GM12892 (cell line): ENCODE measurements around the gene JPH4.

Source experiments
- POLR2A ChIP-seq: IDR thresholded peaks from 2 replicates; pipeline ENCODE4 v1.6.1; 2011; ENCODE audit warnings: low read depth, low read length, control low read depth
- POLR2AphosphoS5 ChIP-seq: IDR thresholded peaks from 2 replicates; pipeline ENCODE4 v1.6.1; 2011; ENCODE audit warnings: low read depth, low read length, control low read depth

DNA sequence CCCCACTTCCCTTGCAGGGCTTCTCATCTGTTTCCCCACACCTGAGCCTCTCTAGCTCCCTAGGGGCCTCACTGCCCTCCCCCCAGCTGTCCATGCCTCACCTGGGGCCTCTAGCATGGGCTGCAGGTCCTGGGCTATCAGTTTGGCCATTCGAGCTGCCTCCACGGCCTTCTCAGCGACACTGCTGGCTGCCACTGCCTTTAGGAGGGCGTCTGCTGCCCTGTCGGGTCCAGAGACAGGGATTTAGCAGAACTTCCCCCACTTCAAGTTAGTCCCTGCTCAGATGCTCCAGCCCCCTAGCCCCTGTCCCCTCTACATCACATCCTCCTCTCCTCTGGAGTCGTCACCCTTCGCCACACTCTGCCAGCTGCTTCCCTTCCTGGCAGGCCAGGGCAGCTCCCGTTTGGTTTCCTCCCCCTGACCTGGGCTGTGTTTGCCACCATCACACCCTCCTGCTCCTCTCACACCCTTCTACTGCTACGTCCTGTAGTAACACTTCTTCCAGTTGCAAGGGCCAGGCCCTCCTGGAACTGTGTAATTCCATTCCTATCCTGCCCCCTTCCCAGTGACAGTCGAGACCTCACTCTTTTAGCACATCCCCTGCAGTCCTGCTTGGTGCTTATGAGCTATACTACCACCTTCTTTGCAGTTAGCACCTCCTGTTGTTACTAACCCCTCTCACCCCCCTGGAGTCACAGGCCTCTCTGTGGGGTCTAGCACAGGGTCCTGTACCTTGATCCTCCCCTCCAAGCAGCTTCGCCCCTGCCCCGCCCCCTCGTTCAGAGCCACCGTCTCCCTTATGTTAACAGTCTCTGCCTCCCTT is 6.7 kb downstream of the JPH4 start:
- no peak for TF ChIP-seq POLR2A
- no peak for TF ChIP-seq POLR2AphosphoS5
